Activated CD8-positive, alpha-beta memory T cell treated with anti-CD3 and anti-CD28 coated beads, Interleukin-2, amount 50 U/mL, for 1 hour (primary cell): Measurements from ENCODE around the gene PTPRG.

Experiments used
- DNase-seq: peaks from one replicate; pipeline ENCODE4 v3.0.0-alpha.2; 2020; ENCODE audit errors: extremely low read depth

Gene PTPRG

DNA sequence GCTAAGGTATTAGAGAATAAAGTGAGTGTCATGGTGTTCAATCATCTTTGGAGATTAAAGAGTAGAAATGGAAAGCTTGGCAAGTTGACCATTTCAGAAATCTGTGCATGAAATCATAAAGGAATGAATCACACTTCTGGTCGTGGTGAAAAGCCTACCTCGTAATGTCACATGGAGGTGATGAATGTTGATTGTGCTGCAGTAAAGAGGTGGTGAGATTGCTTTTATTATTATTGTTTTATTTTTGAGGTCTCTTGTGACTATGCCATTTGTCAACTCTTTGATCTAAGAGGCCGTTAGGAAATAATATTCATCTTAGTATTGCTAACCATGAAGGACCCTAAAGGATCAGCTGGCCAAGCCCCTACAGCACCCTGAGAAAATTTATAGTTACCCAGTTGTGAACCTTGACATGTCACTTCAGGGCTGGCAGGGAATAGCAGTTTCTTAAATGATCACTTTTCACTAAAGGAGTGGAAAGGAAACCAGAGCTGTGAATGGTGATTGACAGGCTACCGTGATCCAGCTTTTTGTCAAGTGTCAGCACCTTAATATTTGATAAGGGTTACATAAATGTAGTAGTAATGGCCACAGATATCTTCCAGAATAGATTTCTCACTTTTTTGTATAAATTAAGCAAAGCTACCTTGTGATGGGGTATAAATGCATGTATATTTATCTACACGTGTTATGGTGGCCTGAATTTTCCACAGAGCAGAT is 203.9 kb downstream of the PTPRG start:
- DNase-seq = no peak

DNA sequence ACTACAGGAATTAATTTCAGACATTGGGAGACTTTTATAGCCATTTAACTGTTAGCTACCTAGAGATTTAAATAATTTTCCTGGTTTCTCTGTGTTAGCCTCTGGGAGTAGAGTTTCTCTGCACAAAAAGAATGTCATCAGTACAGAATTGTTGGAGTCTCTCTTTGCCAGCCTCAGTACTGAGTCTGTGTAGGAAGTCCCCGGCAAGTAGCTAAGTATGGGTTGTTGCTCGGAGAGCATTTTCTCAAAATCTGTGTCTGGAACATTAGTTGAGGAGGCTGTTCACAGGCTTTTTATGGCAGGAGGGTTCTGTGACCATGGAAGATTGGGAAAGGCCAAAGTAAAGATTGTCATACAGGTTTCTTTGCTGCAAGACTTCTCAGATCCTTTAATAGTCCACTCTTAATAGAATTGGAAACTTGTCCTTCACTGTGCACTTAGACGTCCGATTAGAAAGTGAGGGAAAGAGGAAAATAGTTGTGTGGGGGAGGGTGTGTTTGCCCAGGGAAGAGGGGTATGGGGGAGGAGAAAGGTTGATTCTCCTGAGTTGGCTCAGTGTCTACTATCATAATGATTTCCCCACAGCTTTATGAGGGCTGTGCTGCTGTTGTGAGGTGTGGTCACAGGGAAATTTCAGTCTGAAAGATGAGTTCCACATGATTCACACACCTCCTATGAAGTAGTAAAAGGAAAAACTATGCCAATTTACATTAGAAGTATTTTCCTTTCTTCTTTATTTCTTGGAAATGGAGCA is 207.1 kb downstream of the PTPRG start:
- DNase-seq = no peak

DNA sequence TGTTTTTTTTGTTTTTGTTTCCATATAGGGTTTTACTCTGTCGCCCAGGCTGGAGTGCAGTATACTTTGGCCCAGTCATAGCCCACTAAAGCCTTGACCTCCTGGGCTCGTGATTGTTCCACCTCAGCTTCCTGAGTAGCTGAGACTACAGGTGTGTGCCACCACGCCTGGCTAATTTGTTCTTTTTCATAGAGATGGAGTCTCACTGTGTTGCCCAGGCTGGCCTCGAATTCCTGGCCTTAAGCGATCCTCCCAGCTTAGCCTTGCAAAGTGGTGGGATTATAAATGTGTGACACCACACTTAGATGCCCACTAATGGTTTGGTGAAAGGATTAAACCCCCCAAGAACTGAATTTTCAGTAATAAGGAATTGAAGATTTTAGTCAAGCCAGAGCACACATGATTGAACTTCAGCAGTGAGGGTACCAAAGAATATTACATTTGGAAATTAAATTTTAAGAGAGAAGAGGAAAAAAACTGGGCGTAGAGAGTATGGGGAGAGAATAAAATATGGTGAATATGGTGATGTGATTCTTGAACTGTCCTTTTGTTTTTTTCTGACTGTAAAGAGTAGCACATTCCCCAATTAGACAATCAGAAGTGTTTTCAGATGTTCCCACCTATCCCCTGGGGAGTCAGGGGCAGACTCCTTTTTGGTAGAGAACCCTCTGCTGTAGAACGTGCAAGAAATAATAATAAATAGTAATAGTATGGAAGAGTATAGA is 208.1 kb downstream of the PTPRG start:
- DNase-seq = no peak

DNA sequence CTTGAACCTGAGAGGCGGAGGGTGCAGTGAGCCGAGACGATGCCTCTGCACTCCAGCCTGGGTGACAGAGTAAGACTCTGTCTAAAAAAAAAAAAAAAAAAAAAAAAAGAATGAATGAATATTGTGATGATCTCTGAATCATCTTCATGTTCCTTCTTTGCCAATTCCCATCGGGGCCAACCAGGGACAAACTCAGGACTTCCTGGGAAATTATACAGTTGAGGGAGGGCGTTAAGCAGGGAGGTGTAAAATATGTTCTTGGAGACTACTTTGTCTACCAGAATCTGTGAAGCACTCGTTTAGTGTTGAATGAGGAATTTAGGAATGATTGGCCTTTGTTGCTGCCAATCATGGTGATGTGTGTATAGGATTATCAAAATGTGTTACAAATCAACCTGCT is 210.6 kb downstream of the PTPRG start:
- DNase-seq = no peak

DNA sequence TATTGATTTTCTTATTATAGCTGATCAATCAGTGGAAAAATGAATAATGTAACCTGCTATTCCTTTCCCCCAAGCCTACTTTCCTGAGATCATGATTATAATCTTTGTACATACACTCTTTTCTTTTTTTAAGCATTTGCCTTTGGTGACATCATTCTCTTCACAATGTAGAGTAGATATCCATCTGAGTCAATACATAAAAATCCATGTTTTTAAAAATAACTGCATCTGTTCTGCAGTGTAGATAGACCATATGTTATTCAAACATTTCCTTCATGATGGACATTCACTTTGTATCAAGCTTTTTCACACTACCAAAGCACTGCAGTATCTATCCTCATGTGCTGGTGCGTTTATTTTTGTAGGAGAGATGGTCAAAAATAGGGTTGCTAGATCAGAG is 211.1 kb downstream of the PTPRG start:
- no peak for DNase-seq

DNA sequence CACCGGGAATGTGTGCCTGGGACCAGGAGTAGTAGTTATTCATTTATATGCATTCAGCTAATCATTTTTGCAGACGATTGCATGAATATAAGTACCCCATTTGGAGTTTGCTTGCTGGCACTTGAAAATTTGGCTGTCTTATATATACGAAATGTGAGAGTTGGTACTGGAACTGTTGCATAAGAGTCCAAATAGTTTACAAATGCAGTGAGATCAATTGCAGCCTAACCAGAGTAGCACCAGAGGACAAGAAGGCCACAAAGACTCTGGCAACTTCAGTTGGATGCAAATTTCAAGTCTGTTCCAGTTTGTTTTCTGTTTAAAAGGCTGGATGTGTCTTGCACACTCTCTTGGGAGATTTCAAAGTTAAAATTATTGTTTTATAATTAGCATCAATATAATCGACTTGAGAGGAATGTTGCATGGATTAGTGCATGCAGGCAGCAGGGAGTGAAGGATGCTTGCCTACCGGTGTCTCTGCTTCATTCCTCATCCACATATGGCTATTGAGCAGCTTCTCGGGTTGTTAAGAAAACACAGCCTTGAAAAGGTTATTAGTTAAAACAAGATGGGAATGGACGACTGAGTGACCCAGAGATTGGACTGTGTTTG is 213.0 kb downstream of the PTPRG start:
- DNase-seq = no peak

DNA sequence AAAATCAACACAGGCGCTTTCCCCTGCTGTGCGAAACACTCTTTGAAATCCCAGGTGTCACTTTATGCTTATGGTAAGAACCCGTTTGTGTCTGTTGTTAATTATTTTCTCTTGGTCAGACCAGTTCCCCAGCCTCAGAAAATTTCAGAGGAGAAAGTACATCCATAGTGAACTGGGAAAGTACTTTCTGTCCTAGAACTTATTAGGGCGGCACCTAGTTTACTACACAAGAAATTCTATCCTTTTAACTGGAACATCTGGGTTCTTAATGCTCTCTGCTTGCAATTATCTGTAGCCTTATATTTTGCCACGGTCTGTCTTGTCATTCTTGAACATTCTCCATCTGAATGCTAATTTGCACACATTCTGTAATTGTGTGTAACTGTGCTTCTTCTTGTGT is 215.0 kb downstream of the PTPRG start:
- no peak for DNase-seq

DNA sequence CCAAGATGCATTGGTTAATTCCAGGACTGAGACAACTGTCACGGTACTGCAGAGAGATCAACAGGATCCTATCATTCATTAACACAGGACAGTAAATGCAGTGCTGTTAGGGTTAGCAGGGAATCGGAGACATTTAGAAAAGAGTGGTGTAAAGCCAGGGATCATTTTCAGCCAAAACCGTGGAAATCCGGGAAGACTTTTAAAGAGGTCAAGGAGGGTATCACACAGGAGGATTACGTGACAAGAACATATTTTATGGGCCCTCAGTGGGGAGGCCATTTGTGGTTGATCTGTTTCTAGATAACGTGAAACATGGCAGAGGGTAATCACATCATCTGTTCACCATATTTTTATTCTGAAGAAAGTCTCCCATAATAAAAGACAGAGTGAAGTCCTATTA is 216.1 kb downstream of the PTPRG start:
- DNase-seq = no peak

DNA sequence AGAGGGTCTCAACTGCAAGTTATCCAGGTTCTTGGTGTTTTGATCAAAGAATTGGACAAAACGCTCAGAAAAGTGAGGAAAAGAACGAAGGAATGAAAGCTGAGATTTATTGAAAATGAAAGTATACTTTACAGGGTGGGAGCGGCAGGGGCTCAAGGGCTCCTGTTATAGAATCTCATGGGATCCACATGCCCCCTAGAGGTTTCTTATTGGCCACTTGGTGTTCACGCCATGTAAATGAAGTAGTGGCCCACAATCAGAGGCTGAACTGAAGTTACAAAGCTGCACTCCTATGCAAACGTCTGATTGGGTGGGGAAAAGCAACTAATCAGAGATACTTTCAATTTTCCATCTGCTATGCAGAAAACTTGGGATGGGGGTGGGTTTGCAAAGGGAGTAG is 216.7 kb downstream of the PTPRG start:
- DNase-seq = no peak

DNA sequence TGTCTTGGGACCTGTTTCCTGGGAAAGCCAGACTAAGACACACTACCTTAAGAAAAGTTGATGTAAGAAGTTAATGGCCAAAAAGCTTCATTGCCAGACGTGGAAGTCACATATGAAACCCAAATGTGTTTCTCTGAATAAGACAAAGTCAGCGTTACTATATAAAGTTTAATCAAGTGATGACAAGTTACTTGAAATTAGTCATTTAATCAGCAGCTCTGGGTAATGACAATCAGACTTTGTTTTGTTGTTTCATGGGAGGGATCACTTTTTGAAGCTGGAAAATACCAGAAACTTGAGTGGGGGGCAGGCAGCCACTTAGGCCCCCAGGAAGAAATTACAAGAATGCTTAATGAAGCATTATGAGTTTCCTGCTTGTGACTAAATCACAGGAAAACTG is 218.6 kb downstream of the PTPRG start:
- no peak for DNase-seq

DNA sequence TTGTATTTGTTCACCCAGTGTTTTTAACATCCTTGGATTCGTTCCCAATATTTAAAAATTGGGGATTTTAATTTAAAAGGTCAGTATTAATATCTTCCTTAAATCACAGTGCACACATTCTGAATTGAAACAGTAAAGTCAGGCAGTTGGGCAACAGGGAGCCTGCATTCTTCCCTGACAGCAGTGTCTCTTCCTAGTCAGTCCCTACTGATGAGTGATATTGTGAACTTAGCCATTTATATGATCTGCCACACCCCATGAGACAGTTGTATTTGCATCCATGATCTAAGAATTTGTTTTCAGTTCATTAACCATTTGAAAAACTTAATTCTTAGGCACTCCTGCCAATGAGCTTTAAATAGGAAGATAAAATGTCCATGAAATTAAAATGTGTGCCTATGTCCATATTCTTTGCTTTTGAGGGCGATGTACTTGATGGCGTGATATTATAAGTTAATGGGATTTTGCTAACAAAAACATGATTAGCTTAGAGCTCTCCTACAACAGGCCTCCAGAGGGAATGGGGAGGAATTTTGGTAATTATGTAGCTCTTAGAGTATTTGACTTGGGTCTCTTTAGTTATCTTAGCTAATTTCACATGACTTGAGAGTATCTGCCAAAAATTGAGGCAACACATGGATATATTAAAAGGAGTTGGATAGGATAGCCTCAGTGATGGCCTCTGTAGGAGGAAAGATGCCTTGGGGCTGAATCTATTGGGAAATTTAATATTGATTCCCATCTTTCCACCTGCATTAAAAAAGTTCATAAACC is 219.3 kb downstream of the PTPRG start:
- no peak for DNase-seq

DNA sequence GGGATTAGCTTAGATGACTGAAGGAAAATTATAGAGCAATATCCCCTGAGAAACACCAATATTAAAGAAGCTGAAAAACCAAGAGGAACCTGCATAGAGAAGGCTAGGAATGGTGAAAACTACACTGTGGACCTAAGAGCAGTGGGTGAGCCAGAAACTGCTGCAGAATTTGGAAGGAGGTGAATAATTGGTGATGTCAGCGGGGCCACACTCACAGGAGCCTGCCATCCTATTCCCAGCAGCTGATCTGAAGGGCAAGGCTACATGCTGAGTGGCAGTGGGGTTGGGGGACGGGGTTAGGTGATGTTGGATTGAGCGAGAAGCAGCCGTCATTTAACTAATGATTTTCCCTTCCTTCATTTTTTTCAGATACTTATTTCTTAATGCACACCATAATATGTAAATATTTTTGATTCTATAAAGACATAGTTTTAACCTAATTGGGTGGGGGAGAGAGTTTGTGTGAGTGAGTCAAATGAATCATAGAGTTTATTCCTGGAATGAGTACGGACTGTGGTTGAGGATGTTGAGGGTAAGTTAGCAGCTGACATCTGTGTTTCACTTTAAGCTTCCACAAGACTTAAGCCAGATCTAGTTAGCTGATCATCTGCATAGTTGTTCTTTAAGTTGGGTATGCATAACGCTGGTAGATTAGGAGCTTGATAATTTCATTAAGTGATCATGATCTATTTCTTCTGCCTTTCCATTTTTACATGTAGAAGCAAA is 222.8 kb downstream of the PTPRG start:
- no peak for DNase-seq

DNA sequence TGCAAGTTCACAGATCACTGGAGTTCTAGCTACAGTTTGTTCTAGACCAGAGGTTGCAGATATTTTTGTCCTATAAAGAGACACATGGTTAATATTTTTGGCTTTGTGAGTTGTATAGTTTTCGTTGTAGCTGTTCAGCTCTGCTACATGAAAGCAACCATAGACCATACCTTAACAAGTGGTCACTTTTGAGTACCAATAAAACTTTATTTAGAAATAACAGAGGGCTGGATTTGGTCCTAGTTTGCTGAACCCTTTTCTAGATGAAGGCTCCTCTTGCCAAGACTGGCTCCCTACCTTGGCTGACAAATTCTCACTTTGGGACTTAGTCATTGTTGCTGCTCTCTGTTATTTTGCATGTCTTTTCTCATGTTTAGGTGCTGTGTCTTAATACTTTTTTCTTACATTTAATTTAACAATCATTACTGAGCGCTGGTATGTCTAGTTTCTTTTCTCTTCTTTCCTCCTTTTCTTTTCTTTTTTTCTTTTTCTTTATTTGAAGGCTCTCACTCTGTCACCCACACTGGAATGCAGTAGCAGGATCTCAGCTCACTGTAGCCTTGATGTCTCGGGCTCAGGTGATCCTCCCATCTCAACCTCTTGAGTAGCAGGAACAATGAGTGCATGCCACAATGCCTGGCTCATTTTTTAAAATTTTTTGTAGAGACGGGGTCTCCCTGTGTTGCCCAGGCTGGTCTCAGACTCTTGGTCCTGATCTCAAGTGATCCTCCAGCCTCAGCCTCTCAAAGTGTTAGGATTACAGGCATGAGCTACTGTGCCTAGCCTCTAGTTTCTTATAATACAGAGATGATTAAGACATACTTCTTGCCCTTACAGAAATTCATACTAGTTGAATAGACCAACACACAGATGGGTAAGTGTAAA is 227.5 kb downstream of the PTPRG start:
- no peak for DNase-seq

DNA sequence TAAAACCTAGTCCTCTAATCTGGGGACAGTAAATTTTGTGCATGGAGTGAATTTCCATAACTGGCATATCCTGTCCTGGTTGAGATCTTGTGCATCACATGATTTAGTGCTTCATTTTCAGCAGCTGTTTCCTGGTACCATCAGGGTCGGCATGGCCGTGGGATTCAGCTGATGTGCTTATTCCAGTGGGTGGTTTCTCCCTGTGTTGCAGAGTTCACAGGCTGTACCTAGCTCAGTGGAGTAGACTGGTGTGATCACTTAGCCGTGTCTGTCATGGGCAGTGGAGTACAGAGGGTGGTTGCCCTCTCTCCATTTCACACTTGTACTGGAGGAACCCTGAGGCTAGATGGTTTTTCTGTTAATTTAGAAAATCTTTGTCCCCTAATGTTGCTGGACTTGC is 228.5 kb downstream of the PTPRG start:
- DNase-seq = no peak

DNA sequence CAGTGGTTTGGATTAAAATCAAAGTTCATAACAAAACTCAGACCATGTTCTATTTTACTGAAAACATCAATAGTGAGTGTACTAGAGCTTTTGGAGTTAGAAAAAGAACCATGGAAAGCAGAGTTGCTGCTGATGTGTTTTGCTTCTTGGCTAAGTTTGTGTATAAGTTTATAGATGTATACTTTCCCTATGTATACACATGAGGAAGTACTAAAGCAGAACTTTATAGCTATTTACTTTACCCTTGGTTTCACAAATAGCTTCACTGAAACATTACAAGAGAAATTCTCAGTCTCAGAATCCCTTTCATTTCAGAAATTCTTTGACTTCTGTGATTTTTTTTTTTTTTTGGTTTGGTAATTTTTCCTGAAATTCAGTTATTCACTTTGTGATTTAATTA is 229.0 kb downstream of the PTPRG start:
- DNase-seq = no peak

DNA sequence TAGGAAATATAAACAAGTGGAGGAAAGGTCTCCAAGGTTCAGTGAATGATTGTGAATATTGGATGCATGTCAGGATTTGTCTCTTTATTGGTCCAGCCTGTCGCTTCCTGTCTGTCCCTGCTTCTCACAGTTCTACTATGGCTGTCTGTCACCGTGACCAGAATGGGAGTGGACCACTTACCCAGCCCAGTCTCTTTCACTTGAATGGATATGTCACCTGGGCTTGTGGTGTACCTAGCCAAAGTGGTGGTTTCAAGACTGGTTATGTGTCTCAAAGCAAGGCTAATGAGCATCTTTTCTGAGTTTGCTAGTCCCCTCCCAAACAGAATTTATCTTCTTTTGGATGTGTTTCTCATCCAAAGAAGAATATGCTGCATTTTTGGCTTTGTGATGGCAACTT is 231.7 kb downstream of the PTPRG start:
- no peak for DNase-seq

DNA sequence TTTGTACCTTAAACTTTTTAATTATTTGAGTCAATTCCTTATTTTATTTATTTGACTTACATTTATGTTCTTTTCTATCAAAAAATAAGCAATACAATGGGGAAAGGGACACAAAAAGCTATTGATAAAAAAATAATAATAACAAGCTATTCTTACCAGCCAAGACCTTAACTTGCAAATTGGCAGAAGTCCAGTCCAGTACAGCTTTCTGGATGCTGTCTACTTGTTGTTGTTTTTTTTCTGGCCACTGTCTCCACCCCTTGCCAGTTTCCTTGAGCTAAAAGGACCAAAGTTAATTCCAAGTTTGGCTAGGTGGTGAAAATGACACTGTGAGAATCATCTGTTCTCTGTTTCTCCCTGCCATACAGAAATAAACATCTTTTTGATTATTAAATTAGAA is 232.2 kb downstream of the PTPRG start:
- no peak for DNase-seq

DNA sequence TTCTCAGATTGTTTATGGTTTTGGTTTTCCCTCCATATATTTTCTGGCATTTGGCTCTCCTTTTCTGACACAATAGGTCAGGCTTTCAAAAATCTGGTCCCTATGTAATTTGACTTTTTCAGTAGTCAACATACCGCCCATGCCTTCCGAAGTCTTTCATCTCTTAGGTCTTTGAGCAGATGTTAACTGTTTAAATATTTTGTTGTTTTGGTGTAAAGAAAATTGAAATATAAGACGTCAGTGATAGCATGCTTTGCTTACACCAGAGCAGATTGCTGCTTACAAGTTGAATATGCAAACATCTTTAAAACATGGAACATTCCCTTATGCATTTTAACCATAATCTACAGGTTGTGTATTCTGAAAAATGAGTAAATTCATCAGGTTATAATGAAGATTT is 233.0 kb downstream of the PTPRG start:
- DNase-seq = no peak

DNA sequence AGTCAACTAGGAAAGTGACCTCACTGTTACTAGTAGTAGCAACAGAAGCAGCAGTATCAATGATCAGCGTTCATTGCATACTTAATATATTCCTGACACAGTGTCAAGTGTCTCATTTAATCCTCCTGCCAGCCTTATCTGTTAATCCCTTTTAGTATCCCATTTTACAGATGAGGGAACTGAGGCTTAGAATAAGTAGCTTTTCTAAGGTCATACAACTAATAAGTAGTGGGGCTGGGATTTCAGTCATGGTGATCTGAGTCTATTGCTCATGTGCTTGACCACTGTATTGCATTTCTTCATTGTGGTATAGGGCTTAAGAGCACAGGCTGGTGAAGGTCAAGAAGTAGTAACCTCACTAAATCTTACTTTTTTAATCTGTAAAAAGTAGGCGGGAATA is 233.6 kb downstream of the PTPRG start:
- no peak for DNase-seq

DNA sequence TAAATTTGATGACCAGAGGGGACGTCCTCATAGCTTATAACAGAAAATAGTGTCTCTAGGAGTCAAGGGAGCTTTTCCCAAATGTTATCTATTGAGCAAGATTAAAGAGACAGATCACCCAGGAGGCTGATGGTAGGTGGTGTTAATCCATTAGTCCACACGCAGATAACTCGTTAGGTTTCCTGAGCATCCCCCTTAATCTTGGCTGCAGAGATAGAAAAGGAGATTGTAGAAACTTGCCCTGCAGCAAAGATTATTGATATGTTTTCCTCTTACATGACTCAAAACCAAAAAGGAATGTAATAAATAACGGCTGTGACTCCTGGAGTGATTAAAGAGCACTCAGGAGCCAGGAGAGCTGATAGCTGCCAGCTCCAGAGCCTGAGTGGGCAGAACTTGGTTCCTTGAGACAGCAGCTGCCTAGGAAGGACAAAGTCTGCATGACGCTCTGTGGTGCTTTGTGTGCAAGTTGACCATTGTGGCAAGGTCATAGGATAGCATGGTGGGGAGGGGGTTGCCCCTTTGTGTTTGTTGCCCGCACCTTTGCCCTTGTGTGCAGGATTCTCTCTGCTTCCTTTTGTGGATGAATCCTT is 234.8 kb downstream of the PTPRG start:
- DNase-seq = no peak
